AG10803 (cell line): ENCODE measurements around the gene RAP1GAP.

Source experiments
- DNase-seq: peaks from one replicate; pipeline ENCODE4 v3.0.0; 2010; ENCODE audit warnings: low read depth
- H3K4me3 ChIP-seq: 2 replicates; pipeline ENCODE4 v1.5.1; 2011; ENCODE audit warnings: mild to moderate bottlenecking, low read length, control low read depth
- TF ChIP-seq, protein P1 (sequence below): conservative IDR thresholded peaks from 2 replicates; pipeline ENCODE4 v1.5.1; 2011; ENCODE audit warnings: mild to moderate bottlenecking, low read length, control low read depth, inconsistent platforms

The RAP1GAP gene

DNA sequence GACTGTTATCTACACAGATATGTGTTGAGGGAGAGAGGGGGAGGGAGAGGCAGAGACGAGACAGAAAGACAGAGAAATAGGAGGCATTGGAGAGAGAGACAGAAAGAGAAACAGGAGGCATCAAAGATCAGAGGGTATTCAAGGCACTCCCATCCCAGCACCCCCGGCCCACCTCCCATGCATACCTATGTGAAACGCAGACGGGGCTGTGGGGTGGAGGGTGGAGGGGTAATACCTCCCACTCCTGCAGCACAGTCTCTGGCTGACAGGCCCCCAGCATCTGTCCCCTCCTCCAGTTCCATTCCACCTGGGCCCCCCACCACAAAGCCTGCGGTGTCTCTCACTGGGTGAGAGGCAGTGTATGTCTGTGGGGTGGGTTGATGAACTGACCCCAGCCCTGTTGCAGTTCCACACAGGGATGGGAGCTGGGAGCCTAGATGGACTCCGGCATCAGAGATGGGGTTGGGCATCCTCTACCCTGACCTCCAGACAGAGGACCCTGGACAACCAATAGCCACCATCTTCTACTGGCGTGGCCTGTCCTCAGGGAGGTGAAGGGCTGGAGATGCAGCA lies 49.7 kb downstream of the RAP1GAP start:
- TF ChIP-seq, protein P1, sequence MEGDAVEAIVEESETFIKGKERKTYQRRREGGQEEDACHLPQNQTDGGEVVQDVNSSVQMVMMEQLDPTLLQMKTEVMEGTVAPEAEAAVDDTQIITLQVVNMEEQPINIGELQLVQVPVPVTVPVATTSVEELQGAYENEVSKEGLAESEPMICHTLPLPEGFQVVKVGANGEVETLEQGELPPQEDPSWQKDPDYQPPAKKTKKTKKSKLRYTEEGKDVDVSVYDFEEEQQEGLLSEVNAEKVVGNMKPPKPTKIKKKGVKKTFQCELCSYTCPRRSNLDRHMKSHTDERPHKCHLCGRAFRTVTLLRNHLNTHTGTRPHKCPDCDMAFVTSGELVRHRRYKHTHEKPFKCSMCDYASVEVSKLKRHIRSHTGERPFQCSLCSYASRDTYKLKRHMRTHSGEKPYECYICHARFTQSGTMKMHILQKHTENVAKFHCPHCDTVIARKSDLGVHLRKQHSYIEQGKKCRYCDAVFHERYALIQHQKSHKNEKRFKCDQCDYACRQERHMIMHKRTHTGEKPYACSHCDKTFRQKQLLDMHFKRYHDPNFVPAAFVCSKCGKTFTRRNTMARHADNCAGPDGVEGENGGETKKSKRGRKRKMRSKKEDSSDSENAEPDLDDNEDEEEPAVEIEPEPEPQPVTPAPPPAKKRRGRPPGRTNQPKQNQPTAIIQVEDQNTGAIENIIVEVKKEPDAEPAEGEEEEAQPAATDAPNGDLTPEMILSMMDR: no peak
- no peak for DNase-seq
- no peak overlapping the region for H3K4me3 ChIP-seq

DNA sequence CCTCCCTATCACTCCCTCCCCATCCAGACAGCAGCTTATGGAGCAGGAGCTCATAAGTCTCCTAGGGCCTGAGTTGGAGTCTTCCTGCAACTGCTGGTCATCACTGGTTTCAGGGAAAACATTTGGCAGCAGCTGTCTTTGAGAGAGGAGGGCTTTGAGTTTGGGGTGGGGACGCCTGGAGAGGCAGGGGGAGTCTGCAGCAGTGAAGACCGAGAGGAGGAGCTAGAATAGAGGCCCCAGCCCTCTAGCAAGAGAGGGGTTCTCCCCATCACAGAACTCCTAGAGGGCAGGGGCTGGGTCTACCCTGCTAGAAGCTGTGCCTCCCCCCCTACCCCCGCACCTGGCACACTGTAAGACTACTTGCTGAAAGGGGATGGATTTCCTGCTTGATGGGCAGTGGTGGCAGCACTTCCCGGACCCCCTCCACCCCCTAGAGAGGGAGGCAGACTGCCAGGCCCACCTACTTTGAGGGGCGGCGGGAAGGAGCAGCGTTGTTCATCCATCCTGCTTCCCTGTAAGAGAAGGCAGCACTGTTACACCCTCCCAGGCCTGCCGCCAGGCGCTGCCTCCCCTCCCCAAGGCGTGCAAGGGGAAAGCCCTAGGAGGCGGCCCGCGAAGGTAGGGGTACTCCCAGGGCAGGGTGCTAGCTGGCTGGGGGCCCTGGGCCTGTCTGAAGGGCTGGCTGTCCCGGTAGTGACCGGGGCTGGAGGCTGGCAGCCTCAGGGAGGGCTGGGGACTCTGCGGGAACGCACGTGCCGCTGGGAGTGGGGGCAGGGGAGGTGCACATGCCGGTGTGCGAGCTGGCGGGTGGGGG lies 50.4 kb downstream of the RAP1GAP start:
- no peak for DNase-seq
- TF ChIP-seq, protein P1: no peak
- no peak overlapping the region for H3K4me3 ChIP-seq

DNA sequence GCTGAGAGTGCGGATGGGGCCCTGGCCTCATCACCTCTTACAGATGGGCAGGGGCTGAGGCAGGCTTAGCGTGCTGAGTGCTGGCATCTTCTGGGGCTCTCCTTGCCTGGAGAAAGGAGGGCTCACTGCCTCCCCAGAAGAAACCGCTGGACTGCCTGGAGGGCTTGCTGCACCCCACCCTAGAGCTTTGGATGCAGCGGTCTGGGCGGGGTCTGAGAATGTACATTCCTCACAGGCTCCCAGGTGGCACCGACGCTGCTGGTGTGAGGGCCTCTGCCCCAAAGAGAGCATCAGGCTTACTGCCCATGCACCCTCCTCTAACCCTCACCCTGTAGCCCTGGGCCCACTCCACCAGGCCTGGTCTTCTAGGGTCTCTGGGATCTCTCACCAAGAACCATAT lies 51.1 kb downstream of the RAP1GAP start:
- DNase-seq: no peak
- TF ChIP-seq, protein P1: no peak
- H3K4me3 ChIP-seq: no peak overlapping the region

DNA sequence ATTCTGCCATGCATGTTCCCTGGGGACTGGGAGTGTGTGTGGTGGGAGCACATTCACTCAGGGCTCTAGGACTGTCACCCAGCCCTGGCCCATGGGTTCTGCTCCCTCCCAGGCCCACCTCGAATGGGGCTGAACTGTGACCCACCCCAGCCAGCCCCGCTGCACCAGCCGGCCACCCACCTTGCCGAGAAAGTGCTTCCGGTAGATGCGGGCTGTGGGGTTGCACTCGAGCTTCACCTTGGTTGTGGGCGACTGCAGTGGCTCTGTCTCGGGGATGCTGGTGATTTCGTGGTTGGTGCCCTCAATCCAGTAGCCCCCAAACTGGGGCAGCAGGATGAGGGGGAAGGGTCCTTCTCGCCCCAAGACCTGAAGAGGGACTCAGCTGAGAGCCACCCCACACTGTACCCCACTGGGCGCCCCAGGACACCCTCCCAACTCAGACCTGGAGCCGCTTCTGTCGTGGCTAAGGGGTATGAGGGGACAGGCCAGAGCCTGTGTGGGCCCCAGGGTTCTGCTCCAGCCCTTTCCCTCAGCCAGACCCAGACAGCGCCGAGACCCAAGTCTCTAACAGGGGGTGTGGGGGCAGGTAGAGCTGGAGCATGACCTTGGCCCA lies 51.9 kb downstream of the RAP1GAP start:
- H3K4me3 ChIP-seq: no peak overlapping the region
- TF ChIP-seq, protein P1: no peak
- DNase-seq: no peak

DNA sequence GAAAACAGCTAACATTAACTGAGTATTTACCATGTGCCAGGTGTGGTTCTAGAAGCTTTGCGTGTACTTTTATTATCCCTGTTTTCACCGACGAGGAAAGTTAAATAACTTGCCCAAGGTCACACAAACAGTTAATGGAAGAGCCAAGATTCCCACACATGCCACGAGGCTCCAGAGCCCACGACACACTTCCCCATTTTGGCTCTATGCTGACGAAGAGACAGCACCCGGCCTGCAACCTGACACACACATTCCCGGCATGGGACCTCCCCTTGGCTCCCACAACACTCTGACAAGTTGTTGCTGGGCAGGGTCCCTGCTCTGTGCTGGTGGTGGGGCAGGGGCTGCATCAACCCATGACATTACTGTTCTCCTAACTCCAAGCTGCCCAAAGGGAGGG lies 52.8 kb downstream of the RAP1GAP start:
- DNase-seq: no peak
- TF ChIP-seq, protein P1: no peak
- no peak overlapping the region for H3K4me3 ChIP-seq

DNA sequence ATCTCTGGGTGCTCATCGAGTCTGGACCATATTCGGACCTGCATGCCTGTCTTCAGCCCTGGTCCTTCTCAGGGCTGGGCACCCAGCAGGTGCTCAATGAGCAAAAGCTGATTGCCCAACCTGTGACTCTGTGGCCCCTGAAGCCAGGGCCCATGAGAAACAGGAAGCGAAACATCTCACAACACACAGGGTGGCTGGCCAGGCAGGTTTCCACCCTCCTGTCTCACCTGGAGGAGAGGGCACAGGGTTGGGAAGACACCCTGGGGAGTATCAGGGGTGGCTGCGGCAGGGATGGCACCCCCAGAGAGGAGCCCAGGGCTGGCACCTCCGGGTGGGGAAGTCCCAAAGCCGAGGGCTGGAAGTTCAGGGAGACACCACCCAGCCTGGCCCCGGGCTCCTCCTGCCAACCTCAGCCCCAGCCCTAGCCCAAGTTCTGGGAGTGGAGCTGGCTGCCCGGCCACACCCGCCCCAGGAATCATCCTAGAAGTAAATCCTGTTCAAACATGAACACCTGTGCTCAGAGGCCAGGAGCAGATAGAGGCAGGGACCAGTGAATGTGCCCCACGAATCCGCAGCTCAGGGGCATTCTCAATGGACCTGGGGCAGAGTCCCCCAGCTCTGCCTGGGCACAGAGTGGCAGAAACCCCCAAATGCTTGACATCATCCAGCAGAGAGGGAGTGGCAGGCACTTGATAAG lies 54.6 kb downstream of the RAP1GAP start:
- no peak overlapping the region for H3K4me3 ChIP-seq
- no peak for DNase-seq
- TF ChIP-seq, protein P1: no peak
